ENCODE data around the gene CGB8. TPM values are rescaled to one million over a fixed set of nuclear protein-coding genes. Genes with fewer than 3 reads are reported as not detected.

CGB8 gene
- total RNA-seq: not detected in 2 replicates

DNA sequence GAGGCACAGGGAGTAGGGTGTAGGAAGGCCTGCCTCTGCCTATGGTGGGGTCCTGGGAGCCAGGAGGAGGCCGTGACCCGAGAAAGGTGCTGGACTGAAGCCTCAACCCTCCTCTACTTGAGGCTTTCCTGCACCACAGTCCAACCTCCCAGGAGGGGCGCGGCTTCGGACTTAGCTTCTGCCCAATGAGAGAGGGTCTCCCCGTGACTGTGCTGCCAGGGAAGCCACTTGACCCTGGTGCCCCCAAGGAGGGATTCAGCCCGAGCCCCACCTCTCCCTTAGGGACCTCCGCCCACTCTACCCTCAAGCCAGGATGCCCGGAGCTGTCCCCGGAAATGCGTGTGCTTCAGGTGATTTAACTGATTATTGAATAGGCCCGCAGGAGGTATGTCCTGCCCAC, at the start of gene CGB8:
Gene CGB8 (minus strand): TSS at position 101 of the 400 bp plus-strand sequence. CDS start 372 bp downstream, outside the sequence.

DNA sequence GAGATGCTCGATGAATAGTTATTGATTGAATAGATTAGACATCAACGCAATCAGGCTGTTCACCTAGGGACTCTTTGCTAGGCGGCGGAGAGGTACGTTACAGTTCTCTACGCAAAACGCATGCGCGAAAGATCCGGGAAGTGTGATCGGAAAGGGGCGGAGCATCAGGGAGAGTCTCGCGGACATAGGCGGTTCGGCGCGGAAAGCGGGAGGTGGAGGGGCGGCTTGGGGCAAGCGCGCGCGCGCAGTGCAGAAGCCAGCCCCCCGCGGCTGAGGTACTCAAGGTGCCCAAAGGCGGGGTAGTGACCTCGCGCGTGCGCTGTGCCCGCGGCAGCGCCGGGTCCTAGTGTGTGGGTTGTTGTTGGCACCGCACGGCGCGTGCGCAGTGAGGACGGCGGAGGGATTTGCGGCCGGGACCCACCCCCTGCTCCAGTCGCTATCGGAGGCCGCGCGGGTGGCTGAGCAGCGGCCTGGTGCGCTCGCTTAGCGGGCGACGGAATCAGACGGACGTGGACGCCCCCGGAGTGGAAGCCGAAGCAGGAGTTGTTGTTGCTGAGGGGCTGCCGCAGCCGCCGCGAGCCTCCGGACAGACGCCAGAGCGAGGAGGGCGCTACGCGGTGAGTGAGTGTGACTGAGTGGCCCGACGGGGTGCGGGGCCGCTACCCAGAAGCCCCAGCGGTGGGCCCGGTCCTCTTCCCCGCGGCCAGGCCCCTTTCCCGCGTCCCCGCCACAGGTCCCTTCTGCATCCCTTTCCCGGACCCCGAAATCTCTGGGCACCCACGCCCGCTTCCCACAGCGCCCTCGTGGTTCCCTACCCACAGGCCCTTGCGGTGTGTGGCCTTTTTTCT, 36.3 kb upstream of the CGB8 start, which contains the start of gene SNRNP70:
Gene SNRNP70 (plus strand): TSS at position 432 of the 848 bp plus-strand sequence. CDS start 964 bp downstream, outside the sequence.

DNA sequence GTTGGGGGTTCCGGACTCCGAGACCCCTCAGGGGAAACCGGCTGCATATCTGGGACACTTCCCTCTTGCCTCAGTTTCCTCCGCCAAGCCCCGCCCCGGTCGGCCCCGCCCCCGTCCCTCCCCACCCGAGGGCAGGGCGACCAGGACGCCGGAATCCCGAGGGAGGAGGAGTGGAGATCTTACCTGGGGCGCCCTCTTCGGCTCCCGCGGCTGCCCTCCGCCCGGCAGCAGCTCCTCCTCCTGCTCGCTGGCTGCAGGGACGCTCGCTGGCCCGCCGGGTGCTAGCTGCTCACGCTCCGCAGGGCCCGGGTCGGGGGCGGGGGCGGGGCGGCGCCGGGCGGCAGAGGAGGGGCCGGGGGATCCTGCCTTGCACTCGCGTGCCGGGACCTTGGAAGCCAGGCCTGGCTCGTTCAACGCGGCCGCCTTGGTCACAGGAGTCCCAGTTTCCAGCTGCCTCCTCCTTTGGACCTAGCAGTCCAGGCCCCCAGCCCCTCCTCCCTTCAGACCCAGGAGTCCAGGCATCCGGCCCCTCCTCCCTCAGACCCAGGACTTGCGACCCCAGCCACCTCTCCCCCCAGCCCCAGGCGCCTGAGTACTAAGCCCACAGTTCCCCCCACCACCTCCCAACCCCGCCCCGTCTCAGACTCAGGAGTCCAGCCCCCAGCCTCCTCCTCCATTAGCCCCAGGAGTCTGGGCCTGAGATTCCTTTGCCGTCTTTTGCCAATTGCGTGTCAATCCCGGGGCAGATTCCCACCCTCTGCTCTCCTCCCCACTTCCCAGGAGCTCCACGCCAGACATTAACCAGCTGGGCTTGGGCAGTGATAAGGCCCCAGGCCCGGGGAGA, 16.1 kb upstream of the CGB8 start, which contains the start of gene NTF4:
Gene NTF4 (minus strand): TSS at position 51 of the 844 bp plus-strand sequence. CDS start 2,821 bp downstream, outside the sequence.

DNA sequence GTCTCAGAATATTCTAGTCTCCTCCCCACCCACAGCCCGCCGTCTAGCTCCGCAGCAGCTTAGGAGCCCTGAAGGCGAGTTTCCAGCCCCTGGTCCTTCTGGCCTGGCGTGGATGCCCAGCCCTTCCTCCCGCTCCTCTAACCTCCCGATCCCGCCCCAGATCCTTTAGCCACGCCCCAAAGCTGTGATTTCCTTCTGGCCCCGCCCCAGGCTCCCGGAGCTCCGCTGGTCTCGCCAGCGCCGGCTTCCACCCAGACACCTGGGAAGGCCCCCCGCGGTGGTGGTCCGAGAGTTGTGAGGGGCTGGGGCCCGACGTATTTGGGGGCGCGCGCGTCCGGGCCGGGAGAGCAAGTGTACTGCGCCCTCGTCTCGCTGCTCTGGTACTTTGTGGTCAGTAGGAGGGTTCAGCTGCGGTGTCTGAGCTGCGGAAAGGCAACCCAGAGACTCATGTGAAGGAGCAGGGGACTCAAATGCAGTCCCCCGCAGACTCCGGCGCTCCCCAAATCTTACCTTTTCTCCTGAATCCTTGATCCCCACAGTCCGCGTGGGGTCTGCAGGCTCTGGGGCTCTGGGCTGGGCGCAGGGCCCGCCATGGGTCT, 8.8 kb upstream of the CGB8 start, which contains the start of gene CGB7:
Gene CGB7 (minus strand): TSS at position 114 of the 599 bp plus-strand sequence. CDS start 2,374 bp downstream, outside the sequence.

DNA sequence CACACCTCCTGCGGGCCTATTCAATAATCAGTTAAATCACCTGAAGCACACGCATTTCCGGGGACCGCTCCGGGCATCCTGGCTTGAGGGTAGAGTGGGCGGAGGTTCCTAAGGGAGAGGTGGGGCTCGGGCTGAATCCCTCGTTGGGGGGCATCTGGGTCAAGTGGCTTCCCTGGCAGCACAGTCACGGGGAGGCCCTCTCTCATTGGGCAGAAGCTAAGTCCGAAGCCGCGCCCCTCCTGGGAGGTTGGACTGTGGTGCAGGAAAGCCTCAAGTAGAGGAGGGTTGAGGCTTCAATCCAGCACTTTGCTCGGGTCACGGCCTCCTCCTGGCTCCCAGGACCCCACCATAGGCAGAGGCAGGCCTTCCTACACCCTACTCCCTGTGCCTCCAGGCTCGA, 5.4 kb downstream of the CGB8 start, which contains the start of gene CGB5:
Gene CGB5 (plus strand): TSS at position 301 of the 400 bp plus-strand sequence. CDS start 362 bp downstream, outside the sequence.

DNA sequence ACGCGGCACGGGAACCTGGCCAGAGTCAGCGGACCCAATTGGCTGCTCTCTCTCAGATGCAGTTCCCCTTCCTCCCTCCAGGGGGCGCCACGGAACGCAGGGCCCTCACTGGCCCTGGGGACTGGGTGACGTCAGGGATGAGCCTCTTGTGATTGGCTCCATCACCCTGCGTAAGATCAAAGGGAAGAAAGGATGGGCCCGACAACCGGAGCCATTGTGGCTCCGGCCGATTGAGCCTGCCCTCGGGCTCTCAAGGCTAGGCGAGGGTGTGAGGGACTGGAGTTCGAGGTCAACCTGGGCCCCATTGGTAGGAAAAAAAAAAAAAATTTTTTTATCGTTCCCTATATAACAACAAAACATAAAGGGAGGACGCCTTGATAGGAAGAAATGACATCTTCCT, 12.1 kb downstream of the CGB8 start, which contains the start of gene CGB1:
Gene CGB1 (minus strand): TSS at position 81 of the 400 bp plus-strand sequence. CDS start 184 bp downstream, outside the sequence.

DNA sequence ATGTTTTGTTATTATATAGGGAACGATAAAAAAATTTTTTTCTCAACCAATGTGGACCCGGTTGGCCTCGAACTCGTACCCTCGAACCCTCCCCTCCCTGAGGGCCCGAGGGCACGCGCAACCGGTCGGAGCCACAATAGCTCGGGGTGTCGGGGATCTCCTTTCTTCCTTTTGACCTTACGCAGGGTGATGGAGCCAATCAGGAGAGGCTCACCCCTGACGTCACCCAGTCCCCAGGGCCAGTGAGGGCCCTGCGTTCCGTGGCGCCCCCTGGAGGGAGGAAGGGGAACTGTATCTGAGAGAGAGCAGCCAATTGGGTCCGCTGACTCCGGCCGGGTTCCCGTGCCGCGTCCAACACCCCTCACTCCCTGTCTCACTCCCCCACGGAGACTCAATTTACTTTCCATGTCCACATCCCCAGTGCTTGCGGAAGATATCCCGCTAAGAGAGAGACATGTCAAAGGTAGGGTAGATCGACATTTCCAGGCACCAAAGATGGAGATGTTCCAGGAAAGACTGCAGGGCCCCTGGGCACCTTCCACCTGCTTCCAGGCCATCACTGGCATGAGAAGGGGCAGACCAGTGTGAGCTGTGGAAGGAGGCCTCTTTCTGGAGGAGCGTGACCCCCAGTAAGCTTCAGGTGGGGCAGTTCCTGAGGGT, 17.1 kb downstream of the CGB8 start, which contains the start of gene CGB2:
Gene CGB2 (plus strand): TSS at position 249 of the 660 bp plus-strand sequence. CDS start 206 bp downstream, at position 455.

DNA sequence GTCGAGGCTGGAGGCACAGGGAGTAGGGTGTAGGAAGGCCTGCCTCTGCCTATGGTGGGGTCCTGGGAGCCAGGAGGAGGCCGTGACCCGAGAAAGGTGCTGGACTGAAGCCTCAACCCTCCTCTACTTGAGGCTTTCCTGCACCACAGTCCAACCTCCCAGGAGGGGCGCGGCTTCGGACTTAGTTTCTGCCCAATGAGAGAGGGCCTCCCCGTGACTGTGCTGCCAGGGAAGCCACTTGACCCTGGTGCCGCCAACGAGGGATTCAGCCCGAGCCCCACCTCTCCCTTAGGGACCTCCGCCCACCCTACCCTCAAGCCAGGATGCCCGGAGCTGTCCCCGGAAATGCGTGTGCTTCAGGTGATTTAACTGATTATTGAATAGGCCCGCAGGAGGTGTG, 24.7 kb downstream of the CGB8 start, which contains the start of gene CGB3:
Gene CGB3 (minus strand): TSS at position 101 of the 400 bp plus-strand sequence. CDS start 362 bp downstream, outside the sequence.

DNA sequence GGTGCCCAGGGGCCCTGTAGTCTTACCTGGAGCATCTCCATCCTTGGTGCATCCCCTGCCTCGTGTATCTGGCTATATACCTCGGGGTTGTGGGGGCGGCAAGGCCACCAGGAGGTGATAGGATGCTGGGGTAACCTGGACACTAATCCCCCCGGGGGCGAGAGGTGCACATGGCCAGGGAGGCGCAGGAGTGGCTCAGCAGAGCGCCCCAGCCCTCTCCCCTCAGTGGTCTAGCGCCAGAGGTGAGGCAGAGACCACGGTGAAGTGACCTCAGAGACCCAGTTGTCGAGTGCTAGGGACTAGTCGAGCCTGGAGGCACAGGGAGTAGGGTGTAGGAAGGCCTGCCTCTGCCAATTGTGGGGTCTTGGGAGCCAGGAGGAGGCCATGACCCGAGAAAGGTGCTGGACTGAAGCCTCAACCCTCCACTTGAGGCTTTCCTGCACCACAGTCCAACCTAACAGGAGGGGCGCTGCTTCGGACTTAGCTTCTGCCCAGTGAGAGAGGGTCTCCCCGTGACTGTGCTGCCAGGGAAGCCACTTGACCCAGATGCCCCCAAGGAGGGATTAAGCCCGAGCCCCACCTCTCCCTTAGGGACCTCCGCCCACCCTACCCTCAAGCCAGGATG, 31.8 kb downstream of the CGB8 start, which contains the start of gene LHB:
Gene LHB (minus strand): TSS at position 51 of the 625 bp plus-strand sequence. CDS start 10 bp downstream, at position 41.

Small RNA genes lying within 50 kb of the gene (small RNA-seq; reads per million reads assigned to genes)
- not detected for gene MIR6798
- not detected for gene RN7SL708P

Other genes with a start within 250 kb of the CGB8 start
- 33.6 and 34.4 TPM in 2 replicates for gene BCAT2, start 238.1 kb downstream of the CGB8 start, total RNA-seq
- gene HSD17B14, start 212.6 kb downstream of the CGB8 start, total RNA-seq: 12.2 and 14.6 TPM in 2 replicates
- gene PLEKHA4, start 180.5 kb downstream of the CGB8 start, total RNA-seq: 15.7 and 20.8 TPM in 2 replicates
- gene PPP1R15A, start 176.7 kb downstream of the CGB8 start, total RNA-seq: 86.6 and 94.5 TPM in 2 replicates
- 0.12 and 0.16 TPM in 2 replicates for gene TULP2, start 150.4 kb downstream of the CGB8 start, total RNA-seq
- 269 and 313 TPM in 2 replicates for gene NUCB1, start 148.8 kb downstream of the CGB8 start, total RNA-seq
- gene DHDH, start 115.4 kb downstream of the CGB8 start, total RNA-seq: not detected in 2 replicates
- 66.0 and 84.5 TPM in 2 replicates for gene BAX, start 94.2 kb downstream of the CGB8 start, total RNA-seq
- 3,530 and 3,694 TPM in 2 replicates for gene FTL, start 83.8 kb downstream of the CGB8 start, total RNA-seq
- gene GYS1, start 55.8 kb downstream of the CGB8 start, total RNA-seq: 61.7 and 65.2 TPM in 2 replicates
- gene RUVBL2, start 55.2 kb downstream of the CGB8 start, total RNA-seq: 110 and 121 TPM in 2 replicates
- 0.49 and 0.61 TPM in 2 replicates for gene LHB, start 32.0 kb downstream of the CGB8 start, total RNA-seq
- gene CGB3, start 24.8 kb downstream of the CGB8 start, total RNA-seq: not detected in 2 replicates
- gene CGB2, start 17.2 kb downstream of the CGB8 start, total RNA-seq: not detected in 2 replicates
- not detected in 2 replicates for gene CGB1, start 12.2 kb downstream of the CGB8 start, total RNA-seq
- 0.16 TPM in 1 of 2 replicates, not detected in the other for gene CGB5, start 5.3 kb downstream of the CGB8 start, total RNA-seq
- gene CGB7, start 8.6 kb upstream of the CGB8 start, total RNA-seq: 0.16 TPM in 1 of 2 replicates, not detected in the other
- gene NTF4, start 15.7 kb upstream of the CGB8 start, total RNA-seq: not detected in 2 replicates
- gene KCNA7, start 23.6 kb upstream of the CGB8 start, total RNA-seq: not detected in 2 replicates
- 128 and 129 TPM in 2 replicates for gene SNRNP70, start 36.3 kb upstream of the CGB8 start, total RNA-seq
- 5.2 and 6.0 TPM in 2 replicates for gene LIN7B, start 65.3 kb upstream of the CGB8 start, total RNA-seq
- gene C19orf73, start 70.0 kb upstream of the CGB8 start, total RNA-seq: 0.36 TPM in 1 of 2 replicates, not detected in the other
- 1.8 and 2.4 TPM in 2 replicates for gene PPFIA3, start 70.4 kb upstream of the CGB8 start, total RNA-seq
- gene HRC, start 106.3 kb upstream of the CGB8 start, total RNA-seq: not detected in 2 replicates
- 32.6 and 32.7 TPM in 2 replicates for gene TRPM4, start 108.7 kb upstream of the CGB8 start, total RNA-seq

Data from hair follicle dermal papilla cell (primary cell).